Mesothelial cell of epicardium (in vitro differentiated cells): ENCODE data around the gene PGBD5. TPM values are rescaled to one million over a fixed set of nuclear protein-coding genes. Genes with fewer than 3 reads are reported as not detected.

Experiments used
- DNase-seq, 2 experiments: peaks; one replicate each; pipeline ENCODE4 v3.0.0; 2021; ENCODE audit warnings: low spot score in 2 of 2; ENCODE audit not compliant: unreplicated experiment in 2 of 2
- H3K27ac Mint-ChIP-seq: 2 replicates; pipeline ENCODE4 v1.8.0; 2021; ENCODE audit warnings: mixed read lengths
- H3K27me3 Mint-ChIP-seq: 2 replicates; pipeline ENCODE4 v1.8.0; 2021; ENCODE audit warnings: low read depth, mixed read lengths
- H3K36me3 Mint-ChIP-seq: 2 replicates; pipeline ENCODE4 v1.8.0; 2021; ENCODE audit warnings: mixed read lengths
- H3K4me1 Mint-ChIP-seq: 2 replicates; pipeline ENCODE4 v1.8.0; 2021; ENCODE audit warnings: mixed read lengths
- H3K4me3 Mint-ChIP-seq: 2 replicates; pipeline ENCODE4 v1.8.0; 2021; ENCODE audit warnings: mild to moderate bottlenecking, moderate library complexity, mixed read lengths
- H3K9me3 Mint-ChIP-seq: 2 replicates; pipeline ENCODE4 v1.8.0; 2021; ENCODE audit warnings: mixed read lengths
- total RNA-seq: library from RNA; stranded (reverse); gene quantifications from 3 replicates; pipeline ENCODE4 v1.2.1, GENCODE V29; 2021
- TF ChIP-seq, protein P1 (sequence below): fragments of 200-600 bp; sonication (generic); IDR thresholded peaks from one replicate; pipeline ENCODE4 v1.5.0; 2021; ENCODE audit warnings: antibody characterized with exemption; ENCODE audit not compliant: unreplicated experiment

PGBD5 gene
- total RNA-seq, 1 donor from 2014 or later: 0.94 TPM

GRCh38 chr1:230322967-230323547 lies 103.1 kb downstream of the PGBD5 start:
- no peaks in the 10 kb centered on the region for H3K36me3 Mint-ChIP-seq
- no peak overlapping the region for H3K4me3 Mint-ChIP-seq
- peaks cover 7% of the 10 kb centered on the region for H3K27me3 Mint-ChIP-seq
- H3K9me3 Mint-ChIP-seq: no peaks in the 10 kb centered on the region
- peaks cover 3% of the 10 kb centered on the region for H3K4me1 Mint-ChIP-seq
- TF ChIP-seq, protein P1, sequence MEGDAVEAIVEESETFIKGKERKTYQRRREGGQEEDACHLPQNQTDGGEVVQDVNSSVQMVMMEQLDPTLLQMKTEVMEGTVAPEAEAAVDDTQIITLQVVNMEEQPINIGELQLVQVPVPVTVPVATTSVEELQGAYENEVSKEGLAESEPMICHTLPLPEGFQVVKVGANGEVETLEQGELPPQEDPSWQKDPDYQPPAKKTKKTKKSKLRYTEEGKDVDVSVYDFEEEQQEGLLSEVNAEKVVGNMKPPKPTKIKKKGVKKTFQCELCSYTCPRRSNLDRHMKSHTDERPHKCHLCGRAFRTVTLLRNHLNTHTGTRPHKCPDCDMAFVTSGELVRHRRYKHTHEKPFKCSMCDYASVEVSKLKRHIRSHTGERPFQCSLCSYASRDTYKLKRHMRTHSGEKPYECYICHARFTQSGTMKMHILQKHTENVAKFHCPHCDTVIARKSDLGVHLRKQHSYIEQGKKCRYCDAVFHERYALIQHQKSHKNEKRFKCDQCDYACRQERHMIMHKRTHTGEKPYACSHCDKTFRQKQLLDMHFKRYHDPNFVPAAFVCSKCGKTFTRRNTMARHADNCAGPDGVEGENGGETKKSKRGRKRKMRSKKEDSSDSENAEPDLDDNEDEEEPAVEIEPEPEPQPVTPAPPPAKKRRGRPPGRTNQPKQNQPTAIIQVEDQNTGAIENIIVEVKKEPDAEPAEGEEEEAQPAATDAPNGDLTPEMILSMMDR: no peak
- DNase-seq: no peak
- no peak overlapping the region for H3K27ac Mint-ChIP-seq

DNA sequence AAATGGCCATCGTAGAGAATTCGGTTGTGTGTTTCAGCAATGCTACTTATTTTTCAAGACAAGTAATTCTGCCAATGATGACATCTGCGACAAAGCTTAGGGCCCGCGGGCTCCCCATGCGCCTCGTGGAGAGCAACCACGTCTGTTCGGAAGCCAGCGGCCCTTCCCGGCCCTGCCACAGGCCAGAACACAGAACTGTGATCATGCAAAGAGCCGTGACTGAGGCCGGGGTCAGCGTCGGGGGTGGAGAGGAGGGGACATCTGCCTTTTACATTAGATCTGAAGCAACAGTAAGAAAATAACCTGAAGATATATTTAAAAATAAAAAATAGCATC lies 103.7 kb downstream of the PGBD5 start:
- Mint-ChIP-seq H3K27me3 (peaks cover 14% of the 10 kb centered on the region), H3K9me3 (no peaks in the 10 kb centered on the region), H3K27ac (no peak overlapping the region), H3K36me3 (no peaks in the 10 kb centered on the region), H3K4me3 (no peak overlapping the region), H3K4me1 (peaks cover 5% of the 10 kb centered on the region)
- TF ChIP-seq, protein P1: no peak
- no peak for DNase-seq

DNA sequence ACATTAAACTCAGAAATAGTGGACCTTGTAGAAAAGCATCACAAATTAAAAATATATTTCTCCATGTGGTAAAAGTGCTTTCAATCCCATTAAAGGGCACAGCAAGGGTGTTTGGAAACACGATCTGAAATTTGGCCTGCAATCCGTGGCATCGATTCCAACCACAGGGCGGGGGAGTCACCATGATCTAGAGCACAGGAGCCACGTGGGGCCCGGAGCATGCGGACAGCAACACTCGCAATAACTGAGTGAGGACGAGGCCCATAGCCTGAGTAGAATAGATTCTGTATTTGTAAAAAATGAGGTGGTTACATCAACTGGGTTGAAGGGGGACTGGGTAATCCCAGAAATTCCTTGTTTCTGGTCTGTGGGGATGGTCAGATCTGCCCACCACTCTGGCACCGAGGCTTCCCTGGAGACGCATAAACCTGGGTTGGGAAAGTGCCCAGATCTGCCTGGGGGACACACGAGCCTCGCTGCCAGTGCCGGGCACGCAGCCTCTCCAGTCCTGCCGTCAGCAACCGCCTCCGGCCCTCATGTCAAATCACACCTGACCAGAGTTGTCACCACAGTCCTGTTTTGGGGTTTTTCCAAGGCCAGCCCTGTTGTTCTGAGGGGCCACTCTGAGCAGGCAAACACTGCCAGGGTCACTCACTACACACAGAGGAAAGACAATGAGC lies 104.3 kb downstream of the PGBD5 start:
- TF ChIP-seq, protein P1: no peak
- peaks cover 5% of the 10 kb centered on the region for H3K4me1 Mint-ChIP-seq
- no peaks in the 10 kb centered on the region for H3K9me3 Mint-ChIP-seq
- no peak overlapping the region for H3K4me3 Mint-ChIP-seq
- peaks cover 19% of the 10 kb centered on the region for H3K27me3 Mint-ChIP-seq
- no peaks in the 10 kb centered on the region for H3K36me3 Mint-ChIP-seq
- DNase-seq: no peak
- no peak overlapping the region for H3K27ac Mint-ChIP-seq

DNA sequence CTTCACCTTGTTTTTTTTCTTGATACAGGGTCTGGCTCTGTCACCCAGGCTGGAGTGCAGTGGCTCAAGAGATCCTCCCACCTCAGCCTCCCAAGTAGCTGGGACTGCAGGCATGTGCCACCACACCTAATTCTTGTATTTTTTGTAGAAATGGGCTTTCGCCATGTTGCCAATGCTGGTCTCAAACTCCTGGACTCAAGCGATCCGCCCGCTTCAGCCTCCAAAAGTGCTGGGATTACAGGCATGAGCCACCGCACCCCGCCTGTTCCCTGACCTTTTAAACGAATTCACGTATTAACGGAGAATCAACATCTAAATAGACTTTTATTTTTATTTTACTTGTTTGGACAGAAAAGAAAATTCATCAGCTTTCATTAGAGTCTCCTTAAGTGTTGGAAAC lies 104.8 kb downstream of the PGBD5 start:
- no peaks in the 10 kb centered on the region for H3K9me3 Mint-ChIP-seq
- peaks cover 5% of the 10 kb centered on the region for H3K4me1 Mint-ChIP-seq
- TF ChIP-seq, protein P1: no peak
- no peak overlapping the region for H3K4me3 Mint-ChIP-seq
- DNase-seq: no peak
- peaks cover 24% of the 10 kb centered on the region for H3K27me3 Mint-ChIP-seq
- H3K27ac Mint-ChIP-seq: no peak overlapping the region
- H3K36me3 Mint-ChIP-seq: no peaks in the 10 kb centered on the region

DNA sequence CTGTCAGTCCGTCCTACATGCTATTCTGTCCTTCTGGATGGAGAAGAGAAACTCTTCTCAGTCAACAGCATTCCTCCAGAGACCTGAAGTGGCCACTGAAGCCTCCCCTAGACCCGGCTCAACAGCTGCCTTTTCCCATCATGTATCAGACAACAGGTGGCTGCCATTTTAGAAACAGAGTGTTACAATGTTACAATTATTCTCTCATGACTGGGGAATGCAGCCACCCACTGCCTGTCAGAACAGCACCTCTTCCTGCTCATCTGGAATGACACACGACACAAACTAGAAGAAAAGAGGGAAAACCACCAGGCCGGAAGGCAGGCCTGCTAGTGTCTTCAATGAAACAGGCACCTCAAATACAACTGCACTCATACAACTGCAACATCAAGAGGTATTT lies 105.3 kb downstream of the PGBD5 start:
- Mint-ChIP-seq H3K9me3 (no peaks in the 10 kb centered on the region), H3K4me3 (no peak overlapping the region), H3K27ac (no peak overlapping the region), H3K36me3 (no peaks in the 10 kb centered on the region), H3K27me3 (peaks cover 27% of the 10 kb centered on the region), H3K4me1 (peaks cover 5% of the 10 kb centered on the region)
- TF ChIP-seq, protein P1: no peak
- no peak for DNase-seq
